GM12892 (cell line): Measurements from ENCODE around the gene CLEC4M.

ENCODE experiments used
- POLR2A ChIP-seq: IDR thresholded peaks from 2 replicates; pipeline ENCODE4 v1.6.1; 2011; ENCODE audit warnings: low read depth, low read length, control low read depth
- POLR2AphosphoS5 ChIP-seq: IDR thresholded peaks from 2 replicates; pipeline ENCODE4 v1.6.1; 2011; ENCODE audit warnings: low read depth, low read length, control low read depth
- TAF1 ChIP-seq: IDR thresholded peaks from 2 replicates; pipeline ENCODE4 v1.6.1; 2011; ENCODE audit warnings: low read depth, mild to moderate bottlenecking, control low read depth, low read length, borderline replicate concordance

DNA sequence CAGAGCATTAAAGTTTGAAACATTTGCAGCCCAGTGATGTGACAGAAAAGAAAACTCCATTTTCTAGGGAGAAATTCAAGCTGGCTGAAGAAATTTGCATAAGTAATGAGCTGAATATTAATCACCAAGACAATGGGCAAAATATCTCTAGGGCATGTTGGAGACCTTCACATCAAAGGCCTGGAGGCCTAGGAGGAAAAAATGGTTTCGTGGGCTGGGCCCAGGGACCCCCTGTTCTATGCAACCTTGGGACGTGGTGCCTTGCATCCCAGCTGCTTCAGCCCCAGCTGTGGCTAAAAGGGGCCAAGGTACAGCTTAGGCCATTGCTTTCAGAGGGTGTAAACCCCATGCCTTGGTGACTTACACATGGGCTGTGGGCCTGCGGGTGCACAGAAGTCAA, 5.7 kb upstream of the CLEC4M start:
- TF ChIP-seq POLR2A (no peak), TAF1 (no peak), POLR2AphosphoS5 (no peak)
